HG03520 (cell line): ENCODE measurements around the gene PRDM7.
"Not testable (repeated sequence)": the region's sequence is repeated elsewhere in the genome, so short reads cannot be mapped to it uniquely, and the experiment has no call there.

Experiments used
- ATAC-seq: cut with Tn5 transposase; IDR thresholded peaks from one replicate; pipeline ENCODE4 v1.9.1; 2021; ENCODE audit warnings: mild to moderate bottlenecking, moderate library complexity; ENCODE audit not compliant: unreplicated experiment

The PRDM7 gene

DNA sequence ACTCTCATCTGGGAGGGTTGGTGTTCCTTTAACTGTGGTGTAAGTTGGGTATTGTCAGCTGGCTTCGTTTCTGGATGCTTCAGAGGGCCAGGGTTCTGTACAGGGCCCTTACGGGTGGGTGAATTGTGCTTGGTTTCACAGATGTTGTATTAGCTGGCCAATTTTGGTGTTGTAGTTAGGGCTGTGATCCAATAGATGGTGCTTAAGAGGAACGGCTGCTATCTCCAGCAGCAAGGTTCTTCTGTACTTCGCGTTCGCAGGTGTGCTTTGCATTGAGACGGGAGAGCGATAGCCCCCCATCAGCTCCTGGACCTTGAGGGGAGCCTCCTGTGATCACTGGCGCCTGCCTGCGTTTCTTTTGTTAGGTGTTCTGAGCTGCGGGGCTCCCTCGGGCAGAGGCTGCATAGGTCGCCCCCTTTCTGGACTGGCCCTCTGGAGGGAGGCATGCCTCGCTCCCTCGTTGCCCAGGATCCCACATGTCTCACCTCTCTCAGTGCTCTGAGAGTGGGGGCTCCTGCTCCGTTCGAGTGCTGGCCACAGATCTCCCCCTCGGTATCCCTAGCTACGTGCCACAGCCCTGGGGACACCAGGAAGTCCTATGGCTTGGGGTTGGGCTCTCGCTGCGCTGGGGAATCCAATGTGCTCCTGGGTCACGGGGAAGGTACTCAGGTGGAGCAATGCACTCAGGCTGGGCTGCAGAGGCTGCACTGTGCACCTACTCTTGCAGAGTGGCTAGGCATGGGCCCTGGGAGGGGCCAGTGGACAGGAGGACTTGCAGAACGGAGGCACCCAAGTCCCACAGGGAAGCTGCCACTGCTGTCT lies 837 bp upstream of the PRDM7 start:
- peak; percentile 41 for ATAC-seq

DNA sequence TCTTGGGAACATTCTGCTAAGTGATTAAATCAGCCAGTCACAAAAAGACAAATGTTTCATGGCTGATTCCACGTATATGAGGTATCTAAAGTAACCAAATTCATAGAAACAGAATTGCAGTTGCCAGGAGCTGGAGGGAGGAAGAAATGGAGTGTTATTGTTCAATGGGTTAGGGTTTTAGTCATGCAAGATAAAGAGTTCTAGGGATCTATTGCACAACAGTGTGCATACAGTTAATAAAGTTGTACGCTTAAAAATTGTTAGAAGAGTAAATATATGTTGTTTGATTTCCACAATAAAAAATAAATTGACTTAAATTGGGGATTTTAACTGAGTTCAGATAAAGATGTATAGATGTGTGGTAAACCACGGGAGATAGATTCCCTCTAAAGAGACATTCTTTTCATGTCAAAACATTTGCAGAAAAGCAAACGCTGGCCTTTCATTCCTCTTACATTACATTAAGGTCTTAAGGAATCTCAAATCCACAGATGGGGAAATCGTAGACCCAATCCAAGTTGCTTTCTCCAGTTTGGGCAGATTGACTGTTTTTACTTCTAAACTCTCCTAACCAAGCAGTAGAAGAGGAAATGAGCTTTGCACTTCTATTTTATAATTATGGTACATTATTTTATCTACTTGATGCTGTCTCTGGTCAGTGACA lies 4.6 kb downstream of the PRDM7 start:
- ATAC-seq, result no peak

DNA sequence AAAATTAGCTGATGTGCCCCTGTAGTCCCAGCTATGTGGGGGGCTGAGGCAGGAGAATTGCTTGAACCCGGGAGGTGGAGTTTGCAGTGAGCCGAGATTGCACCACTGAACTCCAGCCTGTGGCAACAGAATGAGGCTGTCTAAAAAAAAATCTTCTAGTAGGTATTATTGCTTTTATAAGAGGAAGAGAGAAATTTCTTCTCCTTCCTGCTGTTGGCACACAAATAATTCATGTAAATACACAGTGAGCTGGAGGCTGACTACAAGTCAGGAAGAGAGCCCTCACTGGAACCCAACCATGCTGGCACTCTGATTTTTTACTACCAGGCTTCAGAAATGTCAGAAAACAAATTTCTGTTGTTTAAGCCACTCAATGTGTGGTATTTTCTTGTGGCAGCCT lies 6.7 kb downstream of the PRDM7 start:
- ATAC-seq, result no peak

DNA sequence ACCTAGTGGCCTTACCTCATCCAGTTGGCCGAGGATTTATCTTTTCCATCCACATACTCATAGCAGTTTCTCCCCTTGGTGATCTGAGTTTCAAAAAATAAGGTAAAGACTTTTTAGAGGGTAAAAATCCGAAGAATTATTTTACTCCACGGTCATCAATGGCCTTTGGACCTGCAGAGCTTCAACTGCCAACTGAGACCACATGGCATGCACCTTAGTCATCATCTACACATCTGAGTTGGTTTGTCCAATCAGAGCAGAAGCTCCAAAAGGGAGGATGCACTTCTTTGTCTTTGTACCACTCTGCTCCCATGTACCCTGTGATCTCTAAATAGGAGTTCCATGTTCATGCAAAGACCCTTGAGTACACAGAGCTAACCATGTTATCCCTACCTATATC lies 15.7 kb downstream of the PRDM7 start:
- no peak for ATAC-seq

DNA sequence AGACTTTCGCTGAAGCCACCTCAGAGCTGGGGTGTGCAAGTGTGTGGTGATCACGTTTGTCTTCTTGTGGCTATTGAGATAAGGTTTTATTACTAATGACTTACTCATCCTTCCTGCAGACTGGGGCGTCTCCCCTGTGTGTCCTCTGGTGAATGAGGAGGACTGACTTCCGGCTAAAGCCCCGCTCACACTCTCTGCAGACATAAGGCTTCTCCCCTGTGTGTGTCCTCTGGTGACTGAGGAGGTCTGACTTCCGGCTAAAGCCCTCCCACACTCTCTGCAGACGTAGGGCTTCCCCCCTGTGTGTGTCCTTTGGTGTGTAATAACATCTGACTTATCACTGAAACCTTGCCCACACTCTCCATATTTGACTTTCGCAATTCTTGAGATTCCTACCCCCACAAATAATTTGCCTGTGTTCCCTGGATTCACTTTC lies 19.4 kb downstream of the PRDM7 start:
- ATAC-seq, result no peak

DNA sequence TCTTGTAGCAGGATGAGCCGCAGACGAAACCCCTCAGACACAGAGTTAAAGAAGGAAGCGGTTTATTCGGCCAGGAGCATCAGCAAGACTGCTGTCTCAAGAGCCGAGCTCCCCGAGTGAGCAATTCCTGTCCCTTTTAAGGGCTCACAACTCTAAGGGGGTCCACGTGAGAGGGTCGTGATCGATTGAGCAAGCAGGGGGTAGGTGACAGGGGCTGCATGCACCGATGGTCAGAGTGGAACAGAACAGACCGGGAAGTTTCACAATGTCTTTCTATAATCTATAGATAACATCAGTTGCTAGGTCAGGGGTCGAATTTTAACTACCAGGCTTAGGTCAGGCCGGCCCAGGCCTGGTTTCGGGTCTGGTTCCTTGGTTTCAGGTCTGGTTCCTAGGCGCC lies 20.6 kb downstream of the PRDM7 start:
- ATAC-seq, result not testable (repeated sequence)

DNA sequence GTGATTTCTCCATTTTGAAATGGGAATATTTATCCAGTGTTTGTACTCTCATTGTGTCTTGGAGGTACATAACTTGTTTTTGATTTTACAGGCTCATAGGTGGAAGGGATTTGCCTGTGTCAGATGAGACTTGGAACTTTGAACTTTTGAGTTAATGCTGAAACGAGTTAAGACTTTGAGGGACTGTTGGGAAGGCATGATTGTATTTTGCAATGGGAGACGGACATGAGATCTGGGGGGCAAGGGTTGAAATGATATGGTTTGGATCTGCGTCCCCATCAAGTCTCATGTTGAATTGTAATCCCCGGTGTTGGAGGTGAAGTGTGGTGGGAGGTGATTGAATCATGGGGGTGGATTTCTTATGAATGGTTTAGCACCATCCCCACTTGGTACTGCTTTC lies 21.8 kb downstream of the PRDM7 start:
- ATAC-seq, result no peak

DNA sequence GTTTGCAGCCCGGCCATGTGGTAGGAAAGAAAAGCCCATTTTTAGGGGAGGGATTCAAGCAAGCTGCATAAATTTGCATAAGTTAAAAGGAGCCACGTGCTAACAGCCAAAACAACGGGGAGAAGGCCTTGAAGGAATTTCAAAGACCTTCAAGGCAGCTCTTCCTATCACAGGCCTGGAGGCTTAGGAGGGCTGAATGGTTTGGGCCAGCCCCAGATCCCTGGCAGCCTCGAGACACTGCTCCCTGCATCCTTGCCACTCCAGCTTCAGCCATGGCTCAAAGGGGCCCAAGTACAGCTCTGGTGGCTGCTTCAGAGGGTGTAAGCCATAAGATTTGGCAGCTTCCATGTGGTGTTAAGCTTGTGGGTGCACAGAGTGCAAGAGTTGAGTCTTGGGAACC lies 22.6 kb downstream of the PRDM7 start:
- no peak for ATAC-seq

DNA sequence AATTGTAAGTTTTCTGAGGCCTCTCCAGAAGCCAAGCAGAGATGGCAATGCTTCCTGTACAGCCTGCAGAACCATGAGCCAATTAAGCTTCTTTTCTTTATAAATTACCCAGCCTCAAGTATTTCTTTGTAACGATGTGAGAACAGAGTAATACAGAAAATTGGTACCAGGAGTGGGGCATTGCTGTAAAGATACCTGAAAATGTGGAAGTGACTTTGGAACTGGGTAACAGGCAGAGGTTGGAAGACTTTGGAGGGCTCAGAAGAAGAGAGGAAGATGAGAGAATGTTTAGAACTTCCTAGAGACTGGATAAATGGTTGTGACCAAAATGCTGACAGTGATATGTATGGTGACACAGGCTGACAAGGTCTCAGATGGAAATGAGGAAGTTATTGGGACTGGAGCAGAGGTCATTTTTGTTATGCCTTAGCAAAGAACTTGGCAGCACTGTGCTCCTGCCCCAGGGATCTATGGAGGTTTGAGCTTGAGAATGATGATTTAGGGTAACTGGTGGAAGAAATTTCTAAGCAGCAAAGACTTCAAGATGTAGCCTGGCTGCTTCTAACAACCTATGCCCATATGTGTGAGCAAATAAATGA lies 23.1 kb downstream of the PRDM7 start:
- no peak for ATAC-seq

DNA sequence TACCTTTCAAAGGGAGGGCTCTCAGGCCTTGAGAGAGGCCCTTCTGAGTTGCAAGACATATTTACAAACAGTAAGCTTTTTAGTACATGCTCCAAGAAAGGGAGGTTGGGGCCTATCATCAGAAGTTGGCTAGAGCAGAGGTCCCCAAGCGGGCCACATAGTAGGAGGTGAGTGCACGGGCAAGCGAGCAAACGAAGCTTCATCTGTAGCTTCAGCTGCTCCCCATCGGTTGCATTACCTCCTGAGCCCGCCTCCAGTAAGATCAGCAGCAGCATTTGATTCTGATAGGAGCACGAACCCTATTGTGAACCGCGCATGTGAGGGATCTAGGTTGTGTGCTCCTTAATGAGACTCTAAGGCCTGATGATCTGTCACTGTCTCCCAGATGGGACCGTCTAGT lies 26.2 kb downstream of the PRDM7 start:
- no peak for ATAC-seq

DNA sequence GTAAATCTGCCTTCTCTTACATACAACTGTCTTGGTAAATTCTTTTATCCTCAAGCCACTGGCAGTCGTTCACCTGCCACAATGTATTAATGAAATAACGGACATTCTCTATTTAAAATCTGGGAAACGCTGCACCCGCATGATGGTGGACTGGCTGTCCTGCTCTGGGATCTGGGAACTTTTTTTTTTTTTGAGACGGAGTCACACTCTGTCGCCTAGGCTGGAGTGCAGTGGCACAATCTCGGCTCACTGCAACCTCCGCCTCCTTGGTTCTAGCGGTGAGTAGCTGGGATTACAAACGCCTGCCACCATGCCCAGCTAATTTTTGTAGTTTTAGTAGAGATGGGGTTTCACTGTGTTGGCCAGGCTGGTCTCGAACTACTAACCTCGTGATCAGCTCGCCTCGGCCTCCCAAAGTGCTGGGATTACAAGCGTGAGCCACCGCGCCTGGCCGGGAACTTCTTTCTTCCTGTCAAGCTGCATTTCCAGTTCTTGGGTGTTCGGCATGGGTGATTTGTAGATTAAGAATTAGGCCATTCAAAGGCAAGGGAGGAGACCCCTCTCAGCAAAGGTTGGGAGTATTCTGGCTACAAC lies 28.3 kb downstream of the PRDM7 start:
- ATAC-seq, result no peak

DNA sequence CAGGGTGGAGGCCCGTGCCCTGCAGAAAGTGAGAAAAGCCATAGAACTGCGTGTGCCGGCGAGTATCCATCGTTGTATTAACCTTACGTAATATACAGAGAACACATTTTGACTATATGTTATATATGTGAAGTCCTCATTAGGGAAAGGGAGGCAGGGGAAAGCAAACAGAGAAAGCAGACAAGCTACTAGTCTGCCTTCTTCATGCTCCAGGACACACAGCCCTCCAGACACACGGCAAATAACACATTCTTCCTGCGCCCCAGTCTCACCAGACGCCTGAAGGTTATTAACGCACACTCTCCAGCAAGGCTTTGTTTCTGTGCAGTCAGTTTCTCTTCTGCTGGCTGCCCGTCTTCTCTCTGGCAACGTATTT lies 28.8 kb downstream of the PRDM7 start:
- ATAC-seq, result no peak

DNA sequence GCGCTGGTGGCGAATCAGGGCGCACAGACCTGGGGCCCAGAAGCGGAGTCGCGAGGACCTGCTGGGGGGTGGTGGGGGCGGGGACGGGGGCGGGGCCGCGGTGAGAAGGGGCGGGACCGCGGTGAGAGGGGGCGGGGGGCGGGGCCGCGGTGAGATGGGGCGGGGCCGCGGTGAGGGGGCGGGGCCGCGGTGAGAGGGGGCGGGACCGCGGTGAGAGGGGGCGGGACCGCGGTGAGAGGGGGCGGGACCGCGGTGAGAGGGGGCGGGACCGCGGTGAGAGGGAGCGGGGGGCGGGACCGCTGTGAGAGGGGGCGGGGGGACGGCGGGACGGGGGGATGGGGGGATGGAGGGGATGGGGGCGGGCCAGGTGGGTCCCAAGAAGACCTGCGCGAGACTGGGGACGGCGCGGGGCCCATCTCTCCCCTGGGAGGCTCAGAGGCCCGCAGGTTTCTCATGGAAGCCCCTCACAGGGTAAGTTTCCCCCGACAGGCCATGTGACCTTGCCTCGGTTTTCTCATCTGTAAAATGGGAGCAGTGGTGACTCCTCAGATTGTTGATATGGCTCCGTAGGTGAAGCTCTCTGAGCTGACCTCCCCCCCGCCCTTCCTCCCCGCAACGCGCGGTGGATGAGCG lies 29.3 kb downstream of the PRDM7 start:
- ATAC-seq, result no peak

DNA sequence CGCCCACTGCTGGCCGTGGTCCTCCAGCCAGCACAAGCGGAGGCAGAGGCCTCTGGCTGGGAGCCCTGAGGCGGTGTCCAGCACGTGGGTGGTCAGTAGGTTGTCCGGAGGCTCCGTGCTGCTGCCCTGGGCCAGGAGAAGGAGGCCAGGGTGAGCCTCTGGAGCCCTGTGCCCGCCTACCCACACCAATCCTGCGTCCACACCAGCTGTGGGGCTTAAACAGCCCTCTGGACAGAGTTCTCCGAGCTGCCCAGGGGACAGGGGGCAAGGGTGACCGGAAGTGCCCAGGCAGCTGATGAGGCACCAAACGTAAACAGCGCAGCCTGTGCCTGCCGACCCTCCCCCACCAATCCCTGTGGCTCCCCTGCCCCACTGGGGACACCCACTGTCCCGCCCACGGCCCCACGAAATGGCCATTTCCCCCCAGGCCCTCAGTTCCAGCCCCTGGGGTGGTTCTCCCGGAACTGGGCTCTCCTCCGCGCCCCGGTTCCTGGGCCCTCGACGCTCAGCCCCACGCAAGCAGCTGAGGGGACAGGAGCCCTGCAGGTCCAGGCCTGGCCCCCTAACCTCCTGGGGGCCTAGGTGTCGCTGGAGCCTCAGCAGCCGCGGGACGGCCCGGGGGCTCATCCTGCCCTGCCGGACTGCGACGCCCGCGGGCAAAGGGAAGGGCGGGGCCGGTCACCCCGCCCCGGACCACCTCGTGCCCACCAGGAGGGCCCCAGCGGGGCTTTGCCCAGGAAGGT lies 30.0 kb downstream of the PRDM7 start:
- no peak for ATAC-seq

DNA sequence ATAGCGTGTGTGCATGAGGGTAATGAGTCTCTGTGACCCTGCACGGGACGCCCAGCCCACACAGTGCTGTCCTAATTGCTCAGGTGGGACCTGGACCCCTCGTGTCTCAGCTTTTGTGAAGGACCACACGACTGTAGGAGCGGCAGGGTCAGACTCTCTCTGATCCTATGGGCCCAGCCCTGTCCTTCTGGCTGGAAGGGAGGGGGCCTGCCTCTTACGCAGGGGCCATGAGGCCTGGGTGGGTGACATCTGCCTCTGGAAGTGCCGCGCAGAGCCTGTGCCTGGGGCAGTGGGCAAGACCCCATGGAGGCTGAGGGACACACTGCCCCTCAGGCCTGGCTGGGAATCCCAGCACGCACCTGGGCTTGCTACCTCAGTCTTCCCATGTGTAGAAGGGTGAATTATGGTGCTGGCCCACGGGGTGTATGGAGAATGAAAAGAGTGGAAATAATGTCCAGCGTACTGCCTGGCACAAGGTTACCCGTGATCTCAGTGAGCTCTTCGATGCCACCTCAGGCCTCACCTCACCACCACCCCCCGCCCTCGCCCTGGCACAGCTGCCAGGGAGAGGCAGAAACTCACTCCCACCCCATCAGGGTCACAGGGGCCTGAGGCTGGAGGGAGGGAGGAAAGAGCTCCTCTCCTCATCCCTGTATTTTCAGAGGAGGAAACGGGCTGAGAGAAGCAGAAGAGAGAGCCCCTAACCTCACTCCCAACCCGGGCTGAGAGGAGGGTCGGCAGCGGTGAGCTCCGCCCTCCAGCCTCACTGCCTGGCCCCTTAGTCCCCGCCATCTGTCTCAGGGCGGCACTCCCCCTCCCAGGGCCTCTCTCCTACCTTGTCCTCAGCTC lies 30.8 kb downstream of the PRDM7 start:
- no peak for ATAC-seq

DNA sequence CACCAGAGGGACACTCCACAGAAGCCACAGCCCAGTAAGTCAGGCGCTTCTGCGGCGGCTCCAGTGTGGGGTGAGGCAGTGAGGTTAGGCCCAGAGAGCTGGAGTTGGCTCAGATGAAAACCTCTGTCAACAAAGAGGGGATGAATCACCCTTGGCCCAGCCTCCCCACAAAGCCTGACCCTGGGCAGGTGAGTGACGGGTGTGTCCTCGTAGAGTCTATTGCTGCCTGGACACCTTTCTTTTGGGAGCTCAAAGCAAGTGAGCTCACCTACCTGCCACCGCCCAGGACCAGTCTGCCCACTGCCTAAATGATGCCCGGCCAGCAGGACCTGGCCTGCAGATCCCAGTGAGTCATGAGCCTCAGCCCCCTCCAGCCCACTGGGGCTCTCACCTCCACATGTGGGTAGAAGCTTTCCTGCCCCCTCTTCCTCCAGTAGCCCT lies 33.0 kb downstream of the PRDM7 start:
- ATAC-seq, result no peak

DNA sequence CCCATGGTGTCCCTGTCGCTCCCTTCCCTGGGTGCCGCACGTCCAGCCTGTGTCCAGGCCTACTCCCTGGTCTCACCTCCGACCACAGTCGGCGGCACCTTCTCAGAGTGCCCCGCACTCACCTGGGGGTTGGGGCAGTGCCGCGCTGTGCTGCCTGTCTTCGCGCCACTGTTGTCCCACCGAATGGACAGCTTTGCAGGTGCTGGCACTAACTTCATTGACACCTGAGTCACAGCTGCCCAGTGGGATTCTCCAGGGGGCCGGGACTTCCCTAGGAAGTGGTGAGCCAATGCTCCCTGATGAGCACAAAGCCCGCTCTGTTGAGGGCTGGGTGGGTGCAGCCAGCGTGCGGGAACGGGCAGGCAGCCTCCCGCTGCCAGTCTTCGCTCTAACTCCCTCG lies 33.6 kb downstream of the PRDM7 start:
- no peak for ATAC-seq

DNA sequence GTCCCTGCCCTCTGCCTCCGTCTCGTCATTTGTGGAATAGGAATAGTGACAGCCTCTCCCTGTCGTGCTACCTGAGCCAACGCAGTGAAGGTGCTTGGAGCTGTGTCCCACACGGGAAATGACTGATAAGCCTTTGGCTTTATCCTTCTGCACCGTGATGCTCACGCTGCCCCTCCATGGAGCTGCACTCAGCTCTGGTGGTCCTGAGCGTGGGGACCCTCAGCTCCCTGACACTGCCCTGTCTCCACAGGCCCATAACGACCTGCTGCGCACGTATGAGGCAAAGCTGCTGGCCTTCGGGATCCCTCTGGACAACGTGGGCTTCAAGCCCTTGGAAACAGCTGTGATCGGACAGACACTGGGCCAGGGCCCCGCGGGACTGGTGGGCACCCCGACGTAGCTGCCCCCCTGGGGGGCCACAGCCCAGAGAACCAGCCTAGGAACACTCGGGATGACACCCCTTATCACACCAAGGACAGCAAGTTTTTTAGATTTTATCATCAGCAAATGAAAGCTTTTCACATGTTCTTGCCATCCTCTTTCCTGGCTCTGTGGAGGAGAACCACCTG lies 34.1 kb downstream of the PRDM7 start:
- ATAC-seq, result no peak

DNA sequence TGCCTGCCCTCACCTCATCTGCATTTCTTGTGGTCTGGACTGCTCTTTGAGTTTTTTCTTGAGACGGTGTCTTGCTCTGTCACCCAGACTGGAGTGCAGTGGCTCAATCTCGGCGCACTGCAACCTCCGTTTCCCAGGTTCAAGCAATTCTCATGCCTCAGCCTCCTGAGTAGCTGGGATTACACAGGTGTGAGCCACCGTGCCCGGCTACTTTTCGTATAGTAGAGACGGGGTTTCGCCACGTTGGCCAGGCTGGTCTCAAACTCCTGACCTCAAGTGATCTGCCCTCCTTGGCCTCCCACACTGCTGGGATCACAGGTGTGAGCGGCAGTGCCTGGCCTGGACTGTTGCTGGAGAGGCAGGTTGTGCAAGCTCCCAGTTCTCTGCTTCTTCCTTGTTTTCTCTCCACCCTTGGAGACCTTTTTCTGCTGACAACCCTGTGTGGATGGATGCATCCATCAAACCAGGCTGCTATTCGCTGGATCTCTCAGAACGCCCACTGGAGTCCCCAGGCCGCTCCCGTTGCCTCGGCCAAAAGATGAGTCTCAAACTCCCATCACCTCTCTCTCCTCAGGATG lies 35.1 kb downstream of the PRDM7 start:
- ATAC-seq, result no peak
